Occipital lobe (tissue), 2 donors: Measurements from ENCODE around the gene GSTP1. TPM values are rescaled to one million over a fixed set of nuclear protein-coding genes. Genes with fewer than 3 reads are reported as not detected.
"Not testable (repeated sequence)": the region's sequence is repeated elsewhere in the genome, so short reads cannot be mapped to it uniquely, and the experiment has no call there.

Experiments used
- DNase-seq: peaks from one replicate; lab custom pipeline; 2025; lab: John Stamatoyannopoulos, UW
- total RNA-seq: library from RNA; depleted of rRNA; stranded (reverse); fragments of >200 nt; gene quantifications from one replicate; pipeline ENCODE4 v1.2.3, GENCODE V29; 2014

GSTP1 gene
- total RNA-seq, 1 donor from 2014 or later: 200 TPM

DNA sequence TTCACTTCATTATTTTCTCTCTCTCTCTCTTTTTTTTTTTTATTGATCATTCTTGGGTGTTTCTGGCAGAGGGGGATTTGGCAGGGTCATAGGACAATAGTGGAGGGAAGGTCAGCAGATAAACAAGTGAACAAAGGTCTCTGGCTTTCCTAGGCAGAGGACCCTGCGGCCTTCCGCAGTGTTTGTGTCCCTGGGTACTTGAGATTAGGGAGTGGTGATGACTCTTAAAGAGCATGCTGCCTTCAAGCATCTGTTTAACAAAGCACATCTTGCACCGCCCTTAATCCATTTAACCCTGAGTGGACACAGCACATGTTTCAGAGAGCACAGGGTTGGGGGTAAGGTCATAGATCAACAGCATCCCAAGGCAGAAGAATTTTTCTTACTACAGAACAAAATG is 13.8 kb downstream of the GSTP1 start:
- not testable (repeated sequence) for DNase-seq

DNA sequence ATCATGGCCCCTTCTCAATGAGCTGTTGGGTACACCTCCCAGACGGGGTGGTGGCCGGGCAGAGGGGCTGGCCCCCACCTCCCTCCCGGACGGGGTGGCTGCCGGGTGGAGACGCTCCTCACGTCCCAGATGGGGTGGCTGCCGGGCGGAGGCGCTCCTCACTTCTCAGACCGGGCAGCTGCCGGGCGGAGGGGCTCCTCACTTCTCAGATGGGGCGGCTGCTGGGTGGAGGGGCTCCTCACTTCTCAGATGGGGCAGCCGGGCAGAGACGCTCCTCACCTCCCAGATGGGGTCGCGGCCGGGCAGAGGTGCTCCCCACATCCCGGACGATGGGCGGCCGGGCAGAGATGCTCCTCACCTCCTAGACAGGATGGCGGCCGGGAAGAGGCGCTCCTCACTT is 14.4 kb downstream of the GSTP1 start:
- DNase-seq: not testable (repeated sequence)

GRCh38 chr11:67599149-67599548 is 15.5 kb downstream of the GSTP1 start:
- DNase-seq: no peak

DNA sequence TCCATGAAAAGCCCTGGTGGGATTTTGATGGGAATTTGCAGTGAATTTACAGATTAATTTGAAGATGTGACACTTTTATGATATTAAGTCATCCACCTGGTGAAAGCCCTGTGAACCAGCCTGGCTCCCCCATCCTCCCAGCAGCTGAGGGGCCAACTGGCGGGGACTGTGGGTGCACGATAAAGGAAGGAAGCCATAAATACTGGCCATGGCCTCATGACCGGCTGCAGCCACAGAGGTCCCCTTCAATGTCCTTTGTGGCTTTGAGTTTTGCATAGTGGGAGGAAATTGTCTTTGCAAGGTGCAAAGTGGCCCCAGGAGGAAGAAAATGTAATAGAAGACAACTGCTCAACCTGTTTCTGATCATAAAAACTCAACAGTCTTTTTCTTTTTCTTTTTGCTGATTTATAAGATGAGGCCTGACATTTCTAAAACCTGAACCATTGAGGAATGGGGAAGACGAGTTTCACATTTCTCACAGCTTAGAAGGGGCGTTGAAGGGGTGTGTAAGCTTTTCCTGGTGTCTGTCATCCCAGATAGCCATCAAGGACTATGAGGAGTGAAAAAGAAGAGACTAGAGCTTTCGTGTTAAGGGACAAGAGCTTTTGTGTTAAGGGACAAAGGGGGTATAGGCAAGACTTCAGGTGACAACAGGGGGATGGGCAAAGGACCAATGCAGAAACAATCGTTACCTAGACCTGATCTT is 16.9 kb downstream of the GSTP1 start:
- DNase-seq: no peak

GRCh38 chr11:67601098-67601497 is 17.5 kb downstream of the GSTP1 start:
- no peak for DNase-seq

GRCh38 chr11:67604119-67604518 is 20.5 kb downstream of the GSTP1 start:
- DNase-seq: not testable (repeated sequence)

DNA sequence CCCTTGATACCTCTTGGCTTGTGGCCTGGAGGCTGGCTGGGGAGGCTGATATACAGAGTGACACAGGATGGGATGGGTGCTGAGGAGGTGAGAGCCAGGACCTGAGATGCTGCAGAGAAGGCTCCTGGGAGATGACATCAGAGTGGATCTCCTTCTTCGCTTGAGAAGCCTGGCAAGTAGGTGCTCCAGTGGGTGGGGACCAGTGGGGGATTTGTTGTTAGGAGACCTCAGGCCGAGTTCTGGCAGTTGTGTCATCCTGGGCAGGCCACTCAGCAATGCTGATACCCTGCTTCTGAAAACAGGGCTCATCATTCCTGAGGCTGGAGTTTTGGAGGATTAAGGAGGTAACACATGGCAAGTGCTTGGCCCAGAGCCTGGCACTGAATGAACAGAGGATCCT is 21.2 kb downstream of the GSTP1 start:
- no peak for DNase-seq

DNA sequence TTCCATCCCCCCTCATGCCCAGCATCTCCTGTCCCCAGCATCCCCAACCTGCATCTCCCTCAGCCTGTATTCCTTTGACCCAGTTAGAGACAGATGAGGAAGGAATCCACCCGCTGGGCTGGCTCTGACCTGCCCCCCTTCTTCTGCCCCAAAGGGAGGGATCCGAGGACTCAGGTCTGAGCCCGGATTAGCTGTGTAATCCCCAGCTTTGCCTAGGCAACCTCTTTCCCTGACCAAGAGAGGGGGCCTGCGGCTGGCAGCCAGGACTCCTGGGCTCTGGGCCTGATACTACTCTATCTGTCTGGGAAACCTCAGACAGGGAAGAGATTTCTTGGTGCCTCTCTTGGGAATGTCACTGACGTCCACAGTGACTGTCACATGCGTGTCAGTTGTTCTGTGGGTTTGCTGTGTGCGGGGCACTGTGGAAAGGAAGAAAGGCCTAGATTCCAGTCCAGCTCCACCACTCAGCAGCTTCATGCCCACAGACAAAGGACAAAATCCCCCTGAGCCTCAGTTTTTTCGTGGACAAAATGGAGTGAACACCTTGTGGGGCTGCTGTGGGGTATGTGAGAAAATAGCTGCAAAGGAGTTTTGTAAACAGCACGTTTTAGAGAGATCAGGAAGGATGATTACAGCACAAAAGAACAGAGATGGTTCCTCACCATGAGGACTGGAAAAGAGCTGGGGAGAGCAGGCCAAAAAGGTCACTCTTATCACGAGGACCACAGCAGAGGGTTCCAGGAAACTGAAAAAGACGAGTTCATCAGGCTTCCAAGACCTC is 21.8 kb downstream of the GSTP1 start:
- no peak for DNase-seq

- DNase-seq: peak; percentile 63
Measured at GRCh38 chr11:67606093-67606491, 22.5 kb downstream of the GSTP1 start.

DNA sequence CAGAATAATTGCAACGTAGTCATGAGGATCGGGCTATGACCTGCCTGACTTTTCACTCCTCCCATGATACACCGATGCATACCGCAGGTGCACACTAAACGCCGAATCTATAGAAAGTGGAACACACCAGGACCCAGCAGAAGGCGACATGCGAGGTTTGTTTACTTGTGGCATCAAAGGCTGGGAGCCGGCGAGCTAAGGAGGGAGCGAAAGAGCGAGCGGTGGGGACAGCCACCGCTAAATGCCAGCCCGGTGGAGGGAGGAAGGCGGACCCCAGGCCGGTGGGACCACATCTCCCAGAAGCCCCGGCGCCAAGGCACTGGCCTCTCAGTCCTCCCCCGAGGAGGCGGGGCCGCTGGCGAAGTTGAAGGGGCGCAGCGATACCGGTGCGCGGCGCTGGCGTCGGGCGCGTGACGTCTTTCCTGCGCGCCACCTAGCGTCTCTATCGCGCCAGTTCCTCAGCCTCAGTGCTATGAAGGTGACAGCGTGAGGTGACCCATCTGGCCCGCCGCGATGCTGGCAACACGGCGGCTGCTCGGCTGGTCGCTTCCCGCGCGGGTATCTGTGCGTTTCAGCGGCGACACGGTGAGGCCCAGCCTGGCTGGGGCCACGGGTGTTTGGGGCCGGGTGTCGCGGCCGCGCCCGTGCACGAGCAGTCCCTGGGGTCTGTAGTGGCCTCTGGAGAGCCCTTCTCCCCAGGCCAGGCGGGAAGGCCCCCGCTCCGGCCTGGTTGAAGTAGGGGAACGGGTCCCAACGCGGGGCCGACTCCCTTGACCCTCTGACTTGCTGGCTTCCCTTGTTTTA is 23.1 kb downstream of the GSTP1 start, which contains the start of gene NDUFV1:
Gene NDUFV1, plus strand, starts transcription at position 445 of the 804 bp plus-strand sequence. Its CDS starts 69 bp downstream, at position 514.
- peak; percentile 94 for DNase-seq

DNA sequence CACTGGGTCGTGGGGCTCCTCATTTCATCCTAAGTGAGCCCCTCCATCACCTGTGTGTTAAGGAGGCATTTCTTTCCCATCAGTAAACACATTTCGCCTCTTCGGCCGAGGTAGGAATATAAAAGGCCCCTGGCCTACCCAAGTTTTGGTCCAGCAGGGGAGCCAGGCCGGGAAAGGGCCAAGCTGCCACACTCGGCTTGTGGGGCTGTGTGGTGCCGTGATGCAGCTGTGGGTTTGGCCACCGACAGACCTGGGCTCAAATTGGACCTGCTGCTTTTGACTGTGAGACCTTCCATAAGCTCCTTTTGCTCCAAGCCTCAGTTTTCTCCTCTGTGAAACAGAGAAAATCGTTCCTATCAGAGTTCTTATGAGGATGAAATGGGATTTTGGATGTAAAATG is 23.9 kb downstream of the GSTP1 start:
- no peak for DNase-seq

GRCh38 chr11:67608486-67608885 is 24.9 kb downstream of the GSTP1 start:
- DNase-seq: no peak

DNA sequence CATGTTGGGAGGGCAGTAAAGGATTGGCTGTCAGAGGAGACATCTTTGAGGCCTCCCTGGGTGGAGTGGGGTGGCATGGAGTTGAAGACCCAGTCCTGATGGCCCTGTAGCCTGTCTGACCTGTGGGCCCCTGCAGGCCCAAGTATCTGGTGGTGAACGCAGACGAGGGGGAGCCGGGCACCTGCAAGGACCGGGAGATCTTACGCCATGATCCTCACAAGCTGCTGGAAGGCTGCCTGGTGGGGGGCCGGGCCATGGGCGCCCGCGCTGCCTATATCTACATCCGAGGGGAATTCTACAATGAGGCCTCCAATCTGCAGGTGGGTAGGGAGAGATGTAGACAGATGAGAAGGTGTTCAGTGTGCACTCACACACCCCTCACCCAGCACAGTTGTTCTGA is 25.7 kb downstream of the GSTP1 start:
- DNase-seq: no peak

DNA sequence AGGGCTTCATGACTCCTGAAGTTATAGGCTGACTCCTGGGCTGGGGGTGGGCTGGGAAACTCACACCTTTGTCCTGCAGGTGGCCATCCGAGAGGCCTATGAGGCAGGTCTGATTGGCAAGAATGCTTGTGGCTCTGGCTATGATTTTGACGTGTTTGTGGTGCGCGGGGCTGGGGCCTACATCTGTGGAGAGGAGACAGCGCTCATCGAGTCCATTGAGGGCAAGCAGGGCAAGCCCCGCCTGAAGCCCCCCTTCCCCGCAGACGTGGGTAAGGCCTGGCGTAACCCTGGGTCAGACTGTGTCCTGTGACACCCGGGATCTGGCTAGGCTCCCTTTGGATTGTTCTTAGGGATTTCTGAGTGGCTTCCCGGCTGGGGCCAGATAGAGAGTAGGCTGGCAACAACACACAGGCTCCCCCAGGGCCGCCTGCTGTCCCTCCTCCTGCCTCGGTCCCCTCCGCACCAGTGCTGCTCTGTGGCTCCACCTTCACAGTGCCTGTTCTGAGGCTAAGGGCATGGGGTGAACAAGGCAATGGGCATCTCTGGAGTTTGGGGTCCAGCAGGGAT is 26.8 kb downstream of the GSTP1 start:
- no peak for DNase-seq

GRCh38 chr11:67611165-67611564 is 27.6 kb downstream of the GSTP1 start:
- DNase-seq: no peak

DNA sequence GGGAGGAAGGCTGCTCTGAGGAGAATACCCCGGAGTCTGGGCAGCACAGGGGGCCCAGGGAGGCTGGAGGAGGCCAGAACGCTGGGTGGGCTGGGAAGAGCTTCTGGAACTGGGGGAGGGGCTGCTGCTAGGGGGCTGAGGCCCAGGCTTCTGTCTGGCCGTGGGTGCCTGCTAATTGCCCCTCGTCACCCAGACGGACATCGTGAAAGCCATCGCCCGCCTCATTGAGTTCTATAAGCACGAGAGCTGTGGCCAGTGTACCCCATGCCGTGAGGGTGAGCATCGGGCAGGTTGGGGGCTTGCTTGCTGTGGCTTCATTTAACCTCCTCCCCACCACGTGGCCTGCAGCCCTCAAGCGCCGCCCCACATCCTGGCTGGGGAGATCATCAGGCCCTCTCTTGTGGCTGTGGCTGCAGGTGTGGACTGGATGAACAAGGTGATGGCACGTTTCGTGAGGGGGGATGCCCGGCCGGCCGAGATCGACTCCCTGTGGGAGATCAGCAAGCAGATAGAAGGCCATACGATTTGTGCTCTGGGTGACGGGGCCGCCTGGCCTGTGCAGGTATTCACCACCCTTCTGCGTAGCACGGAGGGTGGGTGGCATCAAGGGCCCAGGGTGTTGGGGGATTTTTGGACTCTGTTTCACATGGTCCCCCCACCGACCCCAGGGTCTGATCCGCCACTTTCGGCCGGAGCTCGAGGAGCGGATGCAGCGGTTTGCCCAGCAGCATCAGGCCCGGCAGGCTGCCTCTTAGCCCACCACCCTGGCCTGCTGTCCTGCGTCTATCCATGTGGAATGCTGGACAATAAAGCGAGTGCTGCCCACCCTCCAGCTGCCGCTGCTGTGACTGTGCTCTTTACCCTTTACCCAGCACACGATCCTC is 28.3 kb downstream of the GSTP1 start:
- DNase-seq: no peak

GRCh38 chr11:67612751-67613150 is 29.1 kb downstream of the GSTP1 start:
- no peak for DNase-seq

DNA sequence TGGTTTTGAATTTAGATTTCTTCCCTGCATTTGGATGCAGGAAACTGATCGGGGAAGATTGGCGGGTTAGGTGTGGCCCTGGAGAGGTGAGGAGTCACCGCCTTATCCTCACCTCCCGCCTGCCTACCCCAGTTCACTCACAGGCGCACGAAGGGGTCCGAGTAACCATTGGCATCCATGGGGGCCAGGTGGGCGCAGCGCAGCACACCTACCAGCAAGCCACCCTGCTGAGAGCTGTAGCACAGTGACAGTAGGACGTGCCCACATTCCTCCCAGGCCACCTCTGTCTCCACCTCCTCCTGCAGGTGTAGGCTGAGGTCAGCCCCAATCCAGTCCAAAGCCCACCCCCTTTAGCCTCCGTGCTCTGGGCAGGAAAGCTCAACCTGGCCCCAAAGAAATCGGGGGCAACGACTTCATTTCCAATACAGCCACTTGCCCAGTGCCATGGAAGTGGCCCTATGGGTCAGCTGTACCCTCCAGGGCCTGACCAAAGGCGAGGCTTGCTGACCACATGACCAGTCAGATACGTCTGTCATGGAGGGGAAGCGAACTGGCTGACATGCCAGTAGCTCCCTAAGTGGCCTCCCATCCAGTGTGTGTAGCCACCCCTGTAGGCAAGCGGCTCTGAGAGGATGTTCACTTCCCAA is 29.8 kb downstream of the GSTP1 start:
- DNase-seq: no peak

DNA sequence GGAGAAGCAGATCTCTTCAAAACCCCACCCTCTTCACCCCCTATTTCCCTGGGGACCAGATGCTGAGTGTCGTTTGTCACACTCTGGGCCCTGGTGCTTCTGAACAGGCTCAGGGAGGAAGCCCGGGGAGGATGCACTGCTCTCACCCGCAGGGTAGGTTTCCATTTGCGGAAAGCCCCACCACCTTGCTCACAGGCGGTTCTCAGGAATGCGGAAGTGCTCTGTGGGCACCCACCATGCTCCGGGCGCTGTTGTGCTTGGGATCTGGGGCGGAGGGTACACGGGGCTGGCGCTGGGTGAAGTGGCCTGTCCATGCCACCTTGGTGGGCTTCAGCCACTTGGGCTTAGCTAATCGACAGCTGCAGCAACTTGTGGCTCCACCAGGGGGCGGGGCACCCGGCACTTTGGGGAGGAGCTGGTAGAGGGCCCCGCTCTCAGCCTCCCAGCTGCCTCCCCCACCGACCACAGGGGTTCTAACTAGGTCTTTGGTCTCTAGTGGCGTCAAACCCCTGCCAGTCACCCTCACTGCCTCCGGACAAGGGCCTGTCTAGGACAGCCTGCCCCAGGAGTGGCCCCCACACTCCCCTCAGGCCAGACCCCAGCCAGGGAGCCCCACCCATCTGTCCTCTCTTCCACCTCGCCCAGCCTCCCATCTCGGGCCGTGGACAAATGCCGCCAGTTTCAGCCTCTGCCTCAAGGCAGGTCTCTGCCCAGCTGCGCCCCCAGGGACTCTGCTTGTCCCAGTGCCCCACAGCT is 30.5 kb downstream of the GSTP1 start:
- DNase-seq: no peak
